Measurements from ENCODE around the gene SYNDIG1. TPM values are rescaled to one million over a fixed set of nuclear protein-coding genes. Genes with fewer than 3 reads are reported as not detected.

SYNDIG1 gene
- polyA plus RNA-seq, 1 donor from 2014 or later: 0.22 TPM

GRCh38 chr20:24501764-24502556, 32.5 kb downstream of the SYNDIG1 start:
- H4K20me1 ChIP-seq (ENCODE audit: insufficient read depth): no peaks in the 10 kb centered on the region
- TF ChIP-seq POLR2AphosphoS5 (IDR thresholded peaks at IDR 0.05) (no peak), SMC3 (conservative IDR thresholded peaks at IDR 0.05; ENCODE audit: poor library complexity) (no peak), TAF1 (IDR thresholded peaks at IDR 0.05; ENCODE audit: low read depth) (no peak), CTCF (IDR thresholded peaks at IDR 0.05; ENCODE audit: poor library complexity, severe bottlenecking) (no peak), MXI1 (conservative IDR thresholded peaks at IDR 0.05; ENCODE audit: poor library complexity, severe bottlenecking) (no peak), EP300 (conservative IDR thresholded peaks at IDR 0.05; ENCODE audit: poor library complexity, severe bottlenecking) (no peak), RAD21 (conservative IDR thresholded peaks at IDR 0.05) (no peak), EZH2 (IDR thresholded peaks at IDR 0.05; ENCODE audit: borderline replicate concordance, insufficient read depth, low read length, poor library complexity, severe bottlenecking) (no peak)
- TF ChIP-seq, protein P1, sequence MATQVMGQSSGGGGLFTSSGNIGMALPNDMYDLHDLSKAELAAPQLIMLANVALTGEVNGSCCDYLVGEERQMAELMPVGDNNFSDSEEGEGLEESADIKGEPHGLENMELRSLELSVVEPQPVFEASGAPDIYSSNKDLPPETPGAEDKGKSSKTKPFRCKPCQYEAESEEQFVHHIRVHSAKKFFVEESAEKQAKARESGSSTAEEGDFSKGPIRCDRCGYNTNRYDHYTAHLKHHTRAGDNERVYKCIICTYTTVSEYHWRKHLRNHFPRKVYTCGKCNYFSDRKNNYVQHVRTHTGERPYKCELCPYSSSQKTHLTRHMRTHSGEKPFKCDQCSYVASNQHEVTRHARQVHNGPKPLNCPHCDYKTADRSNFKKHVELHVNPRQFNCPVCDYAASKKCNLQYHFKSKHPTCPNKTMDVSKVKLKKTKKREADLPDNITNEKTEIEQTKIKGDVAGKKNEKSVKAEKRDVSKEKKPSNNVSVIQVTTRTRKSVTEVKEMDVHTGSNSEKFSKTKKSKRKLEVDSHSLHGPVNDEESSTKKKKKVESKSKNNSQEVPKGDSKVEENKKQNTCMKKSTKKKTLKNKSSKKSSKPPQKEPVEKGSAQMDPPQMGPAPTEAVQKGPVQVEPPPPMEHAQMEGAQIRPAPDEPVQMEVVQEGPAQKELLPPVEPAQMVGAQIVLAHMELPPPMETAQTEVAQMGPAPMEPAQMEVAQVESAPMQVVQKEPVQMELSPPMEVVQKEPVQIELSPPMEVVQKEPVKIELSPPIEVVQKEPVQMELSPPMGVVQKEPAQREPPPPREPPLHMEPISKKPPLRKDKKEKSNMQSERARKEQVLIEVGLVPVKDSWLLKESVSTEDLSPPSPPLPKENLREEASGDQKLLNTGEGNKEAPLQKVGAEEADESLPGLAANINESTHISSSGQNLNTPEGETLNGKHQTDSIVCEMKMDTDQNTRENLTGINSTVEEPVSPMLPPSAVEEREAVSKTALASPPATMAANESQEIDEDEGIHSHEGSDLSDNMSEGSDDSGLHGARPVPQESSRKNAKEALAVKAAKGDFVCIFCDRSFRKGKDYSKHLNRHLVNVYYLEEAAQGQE (IDR thresholded peaks at IDR 0.05; ENCODE audit: borderline replicate concordance): no peak
- no peaks in the 10 kb centered on the region for H3K9me3 ChIP-seq (ENCODE audit: low read length)
- H3K4me3 ChIP-seq (ENCODE audit: low read length): no peak overlapping the region
- H3K36me3 ChIP-seq (ENCODE audit: insufficient read depth, low read length): no peaks in the 10 kb centered on the region
- H3F3A ChIP-seq (ENCODE audit: insufficient read depth, low read length, poor library complexity, severe bottlenecking): no peaks in the 10 kb centered on the region
- no peak overlapping the region for H3K27ac ChIP-seq (ENCODE audit: low read length)
- H3K79me2 ChIP-seq (replicated peaks; ENCODE audit: insufficient read depth, low read length): no peaks in the 10 kb centered on the region
- no peak overlapping the region for H3K4me2 ChIP-seq (ENCODE audit: low read length)
- no peak overlapping the region for H2AFZ ChIP-seq (ENCODE audit: low read depth, low read length)
- H3K27me3 ChIP-seq (ENCODE audit: insufficient read depth, low read depth, low read length): no peaks in the 10 kb centered on the region
- no peak overlapping the region for H3K9ac ChIP-seq (ENCODE audit: low read length)
- no peaks in the 10 kb centered on the region for H3K9me2 ChIP-seq (ENCODE audit: insufficient read depth, low read length)

DNA sequence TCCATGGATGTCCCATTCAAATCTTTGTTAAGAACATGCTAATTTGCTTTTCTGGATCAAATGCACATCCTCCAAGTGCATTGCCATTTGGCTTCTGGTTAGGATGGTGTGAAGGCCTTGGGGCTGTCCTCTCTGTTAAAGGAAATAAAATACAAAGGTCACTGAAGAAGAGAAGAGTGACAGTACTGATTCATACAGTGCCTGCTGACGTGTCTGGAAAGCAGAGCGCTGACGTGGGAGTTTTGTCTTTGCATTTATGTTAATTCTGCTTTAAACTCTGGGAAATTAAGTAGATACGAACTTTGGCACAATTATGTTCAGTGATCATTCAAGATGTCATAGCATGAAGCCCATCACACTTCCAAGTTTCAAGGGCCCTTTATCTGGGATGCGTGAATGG, 33.2 kb downstream of the SYNDIG1 start:
- no peak overlapping the region for H3K27ac ChIP-seq (ENCODE audit: low read length)
- no peaks in the 10 kb centered on the region for H3K36me3 ChIP-seq (ENCODE audit: insufficient read depth, low read length)
- H3K79me2 ChIP-seq (replicated peaks; ENCODE audit: insufficient read depth, low read length): no peaks in the 10 kb centered on the region
- TF ChIP-seq CTCF (IDR thresholded peaks at IDR 0.05; ENCODE audit: poor library complexity, severe bottlenecking) (no peak), EP300 (conservative IDR thresholded peaks at IDR 0.05; ENCODE audit: poor library complexity, severe bottlenecking) (no peak), TAF1 (IDR thresholded peaks at IDR 0.05; ENCODE audit: low read depth) (no peak), EZH2 (IDR thresholded peaks at IDR 0.05; ENCODE audit: borderline replicate concordance, insufficient read depth, low read length, poor library complexity, severe bottlenecking) (no peak), MXI1 (conservative IDR thresholded peaks at IDR 0.05; ENCODE audit: poor library complexity, severe bottlenecking) (no peak), SMC3 (conservative IDR thresholded peaks at IDR 0.05; ENCODE audit: poor library complexity) (no peak)
- TF ChIP-seq, protein P1 (IDR thresholded peaks at IDR 0.05; ENCODE audit: borderline replicate concordance): no peak
- H3K4me3 ChIP-seq (ENCODE audit: low read length): no peak overlapping the region
- H4K20me1 ChIP-seq (ENCODE audit: insufficient read depth): no peaks in the 10 kb centered on the region
- no peaks in the 10 kb centered on the region for H3F3A ChIP-seq (ENCODE audit: insufficient read depth, low read length, poor library complexity, severe bottlenecking)
- no peaks in the 10 kb centered on the region for H3K9me2 ChIP-seq (ENCODE audit: insufficient read depth, low read length)
- no peaks in the 10 kb centered on the region for H3K27me3 ChIP-seq (ENCODE audit: insufficient read depth, low read depth, low read length)
- H3K4me2 ChIP-seq (ENCODE audit: low read length): no peak overlapping the region
- no peak overlapping the region for H3K9ac ChIP-seq (ENCODE audit: low read length)
- no peaks in the 10 kb centered on the region for H3K9me3 ChIP-seq (ENCODE audit: low read length)
- H2AFZ ChIP-seq (ENCODE audit: low read depth, low read length): no peak overlapping the region
